Measurements from ENCODE around the gene AMER1.

GRCh38 chrX:64205735-64206501, 410 bp upstream of the AMER1 start:
- TF ChIP-seq CTCF (IDR thresholded peaks at IDR 0.05; ENCODE audit: low read depth, low read length) (no peak), EZH2phosphoT487 (IDR thresholded peaks at IDR 0.05; ENCODE audit: low read depth) (no peak)

Measured in OCI-LY3 (cell line).